ENCODE measurements around the gene RASGRF2.

Gene RASGRF2

GRCh38 chr5:81169924-81170323 is 209.8 kb downstream of the RASGRF2 start:
- no peak overlapping the region for H3K27ac ChIP-seq (ENCODE audit: low read length)
- peaks cover 15% of the 10 kb centered on the region for H3K4me1 ChIP-seq (ENCODE audit: control insufficient read depth, insufficient read depth, low read length)
- H3K9me3 ChIP-seq (ENCODE audit: control insufficient read depth in 2 of 2, low read length in 2 of 2): no peaks in the 10 kb centered on the region
- no peak overlapping the region for H3K4me3 ChIP-seq (ENCODE audit: low read length in 2 of 2)
- no peaks in the 10 kb centered on the region for H3K27me3 ChIP-seq (ENCODE audit: control insufficient read depth in 1 of 2, insufficient read depth in 2 of 2, low read length in 2 of 2)
- no peaks in the 10 kb centered on the region for H3K36me3 ChIP-seq (ENCODE audit: control insufficient read depth in 2 of 2, insufficient read depth in 2 of 2, low read length in 2 of 2)
- no peak overlapping the region for H3K9ac ChIP-seq (ENCODE audit: low read length in 2 of 2)

GRCh38 chr5:81171769-81172168 is 211.6 kb downstream of the RASGRF2 start:
- Histone ChIP-seq H3K9me3 (ENCODE audit: control insufficient read depth in 2 of 2, low read length in 2 of 2) (no peaks in the 10 kb centered on the region), H3K9ac (ENCODE audit: low read length in 2 of 2) (no peak overlapping the region), H3K4me1 (ENCODE audit: control insufficient read depth, insufficient read depth, low read length) (peaks cover 11% of the 10 kb centered on the region), H3K4me3 (ENCODE audit: low read length in 2 of 2) (no peak overlapping the region), H3K36me3 (ENCODE audit: control insufficient read depth in 2 of 2, insufficient read depth in 2 of 2, low read length in 2 of 2) (no peaks in the 10 kb centered on the region), H3K27ac (ENCODE audit: low read length) (no peak overlapping the region), H3K27me3 (ENCODE audit: control insufficient read depth in 1 of 2, insufficient read depth in 2 of 2, low read length in 2 of 2) (no peaks in the 10 kb centered on the region)

GRCh38 chr5:81172710-81173109 is 212.5 kb downstream of the RASGRF2 start:
- Histone ChIP-seq H3K9ac (ENCODE audit: low read length in 2 of 2) (no peak overlapping the region), H3K36me3 (ENCODE audit: control insufficient read depth in 2 of 2, insufficient read depth in 2 of 2, low read length in 2 of 2) (no peaks in the 10 kb centered on the region), H3K9me3 (ENCODE audit: control insufficient read depth in 2 of 2, low read length in 2 of 2) (no peaks in the 10 kb centered on the region), H3K27me3 (ENCODE audit: control insufficient read depth in 1 of 2, insufficient read depth in 2 of 2, low read length in 2 of 2) (no peaks in the 10 kb centered on the region), H3K4me1 (ENCODE audit: control insufficient read depth, insufficient read depth, low read length) (peaks cover 1% of the 10 kb centered on the region), H3K4me3 (ENCODE audit: low read length in 2 of 2) (no peak overlapping the region), H3K27ac (ENCODE audit: low read length) (no peak overlapping the region)

GRCh38 chr5:81177061-81177460 is 216.9 kb downstream of the RASGRF2 start:
- H3K4me1 ChIP-seq (ENCODE audit: control insufficient read depth, insufficient read depth, low read length): no peaks in the 10 kb centered on the region
- no peak overlapping the region for H3K27ac ChIP-seq (ENCODE audit: low read length)
- H3K9ac ChIP-seq (ENCODE audit: low read length in 2 of 2): no peak overlapping the region
- H3K27me3 ChIP-seq (ENCODE audit: control insufficient read depth in 1 of 2, insufficient read depth in 2 of 2, low read length in 2 of 2): no peaks in the 10 kb centered on the region
- no peak overlapping the region for H3K4me3 ChIP-seq (ENCODE audit: low read length in 2 of 2)
- no peaks in the 10 kb centered on the region for H3K36me3 ChIP-seq (ENCODE audit: control insufficient read depth in 2 of 2, insufficient read depth in 2 of 2, low read length in 2 of 2)
- H3K9me3 ChIP-seq (ENCODE audit: control insufficient read depth in 2 of 2, low read length in 2 of 2): no peaks in the 10 kb centered on the region

GRCh38 chr5:81179959-81180358 is 219.8 kb downstream of the RASGRF2 start:
- Histone ChIP-seq H3K36me3 (ENCODE audit: control insufficient read depth in 2 of 2, insufficient read depth in 2 of 2, low read length in 2 of 2) (no peaks in the 10 kb centered on the region), H3K9me3 (ENCODE audit: control insufficient read depth in 2 of 2, low read length in 2 of 2) (no peaks in the 10 kb centered on the region), H3K4me3 (ENCODE audit: low read length in 2 of 2) (no peak overlapping the region), H3K9ac (ENCODE audit: low read length in 2 of 2) (no peak overlapping the region), H3K27ac (ENCODE audit: low read length) (no peak overlapping the region), H3K4me1 (ENCODE audit: control insufficient read depth, insufficient read depth, low read length) (no peaks in the 10 kb centered on the region), H3K27me3 (ENCODE audit: control insufficient read depth in 1 of 2, insufficient read depth in 2 of 2, low read length in 2 of 2) (no peaks in the 10 kb centered on the region)

GRCh38 chr5:81180780-81181460 is 220.8 kb downstream of the RASGRF2 start:
- Histone ChIP-seq H3K4me1 (ENCODE audit: control insufficient read depth, insufficient read depth, low read length) (no peaks in the 10 kb centered on the region), H3K36me3 (ENCODE audit: control insufficient read depth in 2 of 2, insufficient read depth in 2 of 2, low read length in 2 of 2) (no peaks in the 10 kb centered on the region), H3K4me3 (ENCODE audit: low read length in 2 of 2) (no peak overlapping the region), H3K27me3 (ENCODE audit: control insufficient read depth in 1 of 2, insufficient read depth in 2 of 2, low read length in 2 of 2) (no peaks in the 10 kb centered on the region), H3K9me3 (ENCODE audit: control insufficient read depth in 2 of 2, low read length in 2 of 2) (no peaks in the 10 kb centered on the region), H3K27ac (ENCODE audit: low read length) (no peak overlapping the region), H3K9ac (ENCODE audit: low read length in 2 of 2) (no peak overlapping the region)

- Histone ChIP-seq H3K4me1 (ENCODE audit: control insufficient read depth, insufficient read depth, low read length) (no peaks in the 10 kb centered on the region), H3K27ac (ENCODE audit: low read length) (no peak overlapping the region), H3K27me3 (ENCODE audit: control insufficient read depth in 1 of 2, insufficient read depth in 2 of 2, low read length in 2 of 2) (no peaks in the 10 kb centered on the region), H3K9ac (ENCODE audit: low read length in 2 of 2) (no peak overlapping the region), H3K9me3 (ENCODE audit: control insufficient read depth in 2 of 2, low read length in 2 of 2) (no peaks in the 10 kb centered on the region), H3K4me3 (ENCODE audit: low read length in 2 of 2) (no peak overlapping the region), H3K36me3 (ENCODE audit: control insufficient read depth in 2 of 2, insufficient read depth in 2 of 2, low read length in 2 of 2) (no peaks in the 10 kb centered on the region)
Measured at GRCh38 chr5:81181576-81182316, 221.6 kb downstream of the RASGRF2 start.

GRCh38 chr5:81182396-81183390 is 222.5 kb downstream of the RASGRF2 start:
- Histone ChIP-seq H3K27ac (ENCODE audit: low read length) (no peak overlapping the region), H3K9me3 (ENCODE audit: control insufficient read depth in 2 of 2, low read length in 2 of 2) (no peaks in the 10 kb centered on the region), H3K4me1 (ENCODE audit: control insufficient read depth, insufficient read depth, low read length) (no peaks in the 10 kb centered on the region), H3K9ac (ENCODE audit: low read length in 2 of 2) (no peak overlapping the region), H3K36me3 (ENCODE audit: control insufficient read depth in 2 of 2, insufficient read depth in 2 of 2, low read length in 2 of 2) (no peaks in the 10 kb centered on the region), H3K4me3 (ENCODE audit: low read length in 2 of 2) (no peak overlapping the region), H3K27me3 (ENCODE audit: control insufficient read depth in 1 of 2, insufficient read depth in 2 of 2, low read length in 2 of 2) (no peaks in the 10 kb centered on the region)

GRCh38 chr5:81183811-81184748 is 223.9 kb downstream of the RASGRF2 start:
- Histone ChIP-seq H3K27me3 (ENCODE audit: control insufficient read depth in 1 of 2, insufficient read depth in 2 of 2, low read length in 2 of 2) (no peaks in the 10 kb centered on the region), H3K36me3 (ENCODE audit: control insufficient read depth in 2 of 2, insufficient read depth in 2 of 2, low read length in 2 of 2) (no peaks in the 10 kb centered on the region), H3K27ac (ENCODE audit: low read length) (no peak overlapping the region), H3K4me3 (ENCODE audit: low read length in 2 of 2) (no peak overlapping the region), H3K9ac (ENCODE audit: low read length in 2 of 2) (no peak overlapping the region), H3K9me3 (ENCODE audit: control insufficient read depth in 2 of 2, low read length in 2 of 2) (no peaks in the 10 kb centered on the region), H3K4me1 (ENCODE audit: control insufficient read depth, insufficient read depth, low read length) (no peaks in the 10 kb centered on the region)

- Histone ChIP-seq H3K27me3 (ENCODE audit: control insufficient read depth in 1 of 2, insufficient read depth in 2 of 2, low read length in 2 of 2) (no peaks in the 10 kb centered on the region), H3K27ac (ENCODE audit: low read length) (no peak overlapping the region), H3K4me1 (ENCODE audit: control insufficient read depth, insufficient read depth, low read length) (no peaks in the 10 kb centered on the region), H3K36me3 (ENCODE audit: control insufficient read depth in 2 of 2, insufficient read depth in 2 of 2, low read length in 2 of 2) (no peaks in the 10 kb centered on the region), H3K9me3 (ENCODE audit: control insufficient read depth in 2 of 2, low read length in 2 of 2) (no peaks in the 10 kb centered on the region), H3K9ac (ENCODE audit: low read length in 2 of 2) (no peak overlapping the region), H3K4me3 (ENCODE audit: low read length in 2 of 2) (no peak overlapping the region)
Measured at GRCh38 chr5:81184749-81185110, 224.6 kb downstream of the RASGRF2 start.

Measured in stomach smooth muscle (tissue), 2 donors.